GM19023 (cell line): ENCODE data around the gene ORAI2.
A peak's percentile ranks its signal among the peaks of the same experiment; 100 is the strongest.
"Not testable (repeated sequence)": the region's sequence is repeated elsewhere in the genome, so short reads cannot be mapped to it uniquely, and the experiment has no call there.

Experiments
- ATAC-seq: cut with Tn5 transposase; IDR thresholded peaks from one replicate; pipeline ENCODE4 v1.9.1; 2021; ENCODE audit warnings: mild to moderate bottlenecking, moderate library complexity; ENCODE audit not compliant: unreplicated experiment

The ORAI2 gene

DNA sequence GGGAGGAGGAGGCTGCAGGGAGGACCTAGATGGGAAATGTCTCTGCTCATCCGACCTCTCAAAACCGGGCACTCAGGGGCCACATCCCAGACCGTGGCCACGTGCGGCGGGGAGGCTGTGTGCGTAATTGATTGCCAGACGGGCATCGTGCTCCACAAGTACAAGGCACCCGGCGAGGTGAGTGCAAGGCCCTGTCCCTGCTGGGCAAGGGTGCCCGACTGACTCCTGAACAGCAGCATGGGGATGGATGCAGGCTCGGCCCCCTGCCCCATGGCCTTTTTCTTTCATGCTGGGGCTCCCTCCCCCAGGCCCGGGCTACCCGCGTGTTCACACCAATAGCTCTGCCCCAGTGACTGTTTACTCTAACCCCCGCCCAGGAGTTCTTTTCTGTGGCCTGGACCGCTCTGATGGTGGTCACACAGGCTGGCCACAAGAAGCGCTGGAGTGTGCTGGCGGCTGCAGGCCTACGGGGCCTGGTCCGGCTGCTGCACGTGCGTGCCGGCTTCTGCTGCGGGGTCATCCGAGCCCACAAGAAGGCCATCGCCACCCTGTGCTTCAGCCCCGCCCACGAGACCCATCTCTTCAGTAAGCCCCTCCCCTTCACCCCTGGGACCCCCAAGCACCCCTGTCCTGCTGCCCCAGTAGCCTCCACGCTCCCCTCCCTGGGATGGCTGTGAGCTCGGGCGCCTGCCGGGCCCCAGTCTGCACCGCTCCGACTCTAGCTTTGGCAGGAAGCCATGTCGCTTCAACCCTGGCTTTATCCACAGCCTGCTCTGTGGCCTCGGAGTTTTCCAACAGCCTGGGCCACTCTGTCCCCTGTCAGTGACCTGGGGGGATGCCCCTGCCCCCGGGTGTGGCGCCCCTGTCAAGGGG, 35.3 kb downstream of the ORAI2 start:
- ATAC-seq, result no peak

DNA sequence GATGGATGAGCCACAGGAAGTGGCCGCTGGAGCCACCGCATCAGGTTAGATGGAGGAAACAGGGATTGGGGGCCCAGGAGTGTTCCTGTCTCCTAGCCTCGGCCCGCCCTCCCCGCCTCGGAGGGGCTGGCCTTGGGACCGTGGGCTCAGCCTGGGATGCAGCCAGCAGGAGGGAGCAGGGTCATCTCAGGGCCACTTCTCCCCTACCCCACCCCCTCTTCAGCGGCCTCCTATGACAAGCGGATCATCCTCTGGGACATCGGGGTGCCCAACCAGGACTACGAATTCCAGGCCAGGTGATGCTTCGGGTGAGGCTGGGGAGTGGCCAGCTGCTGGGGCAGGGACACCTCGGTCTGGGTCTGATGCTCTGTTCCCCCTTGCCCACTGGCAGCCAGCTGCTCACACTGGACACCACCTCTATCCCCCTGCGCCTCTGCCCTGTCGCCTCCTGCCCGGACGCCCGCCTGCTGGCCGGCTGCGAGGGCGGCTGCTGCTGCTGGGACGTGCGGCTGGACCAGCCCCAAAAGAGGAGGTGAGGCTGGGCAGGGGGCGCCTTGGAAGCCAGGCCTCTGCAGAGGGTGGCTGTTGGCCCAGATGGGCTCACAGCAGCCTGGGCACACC, 36.1 kb downstream of the ORAI2 start:
- no peak for ATAC-seq

DNA sequence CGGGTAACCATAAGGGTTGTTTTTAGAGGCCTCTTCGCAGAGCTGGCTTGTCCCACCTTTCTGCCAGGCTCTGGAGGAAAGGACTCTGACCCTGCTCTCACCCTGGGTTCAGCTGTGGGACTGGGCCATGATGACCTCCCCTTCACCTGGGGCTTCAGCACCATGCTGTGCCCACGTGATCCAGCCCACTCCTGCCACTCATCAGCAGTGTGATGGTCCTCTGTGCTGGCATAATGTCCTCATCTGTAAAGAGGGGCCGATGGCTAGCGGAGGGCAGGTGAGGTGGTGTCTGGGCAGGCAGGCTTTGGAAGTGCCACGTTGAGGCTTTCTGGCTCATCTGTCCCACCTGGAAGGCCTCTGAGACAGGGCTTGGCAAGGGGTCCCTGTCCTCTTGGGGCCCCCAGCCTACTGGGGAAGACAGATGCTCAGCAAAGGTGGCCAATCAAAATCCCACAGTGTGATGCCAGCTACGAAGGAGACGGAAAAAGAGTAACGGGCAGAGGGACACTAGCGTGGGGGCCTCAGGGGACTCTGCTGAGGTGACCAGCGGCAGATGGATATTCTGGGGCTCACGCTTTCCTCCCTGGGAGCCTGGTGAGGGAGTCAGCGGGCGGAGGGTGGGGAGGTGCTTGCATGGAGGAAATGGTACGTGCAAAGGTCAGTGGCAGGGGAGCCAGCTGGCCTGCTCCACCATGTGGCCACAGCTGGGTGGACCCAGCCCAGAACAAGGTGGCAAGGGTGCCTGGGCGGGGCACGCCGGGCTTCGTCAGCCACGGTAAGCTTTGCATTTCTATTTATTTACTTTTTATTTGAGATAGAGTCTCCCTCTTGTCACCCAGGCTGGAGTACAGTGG, 36.8 kb downstream of the ORAI2 start:
- ATAC-seq, result no peak

DNA sequence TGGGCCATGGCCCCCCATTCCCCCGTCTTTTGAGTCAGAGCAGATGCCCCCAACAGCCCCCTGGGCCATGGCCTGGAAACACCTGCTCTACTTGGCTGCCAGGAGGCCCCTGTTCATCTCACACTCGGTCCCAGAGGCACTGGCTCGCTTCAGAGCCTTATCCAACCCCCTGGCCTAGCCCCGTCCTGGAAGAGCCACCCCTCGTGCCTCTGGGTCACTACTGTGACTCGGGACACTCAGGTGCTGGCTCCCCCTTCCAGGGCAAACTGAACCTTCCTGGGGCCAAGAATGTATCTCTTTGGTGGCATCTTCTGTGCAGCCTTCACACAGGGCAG, 38.4 kb downstream of the ORAI2 start:
- ATAC-seq, result no peak

DNA sequence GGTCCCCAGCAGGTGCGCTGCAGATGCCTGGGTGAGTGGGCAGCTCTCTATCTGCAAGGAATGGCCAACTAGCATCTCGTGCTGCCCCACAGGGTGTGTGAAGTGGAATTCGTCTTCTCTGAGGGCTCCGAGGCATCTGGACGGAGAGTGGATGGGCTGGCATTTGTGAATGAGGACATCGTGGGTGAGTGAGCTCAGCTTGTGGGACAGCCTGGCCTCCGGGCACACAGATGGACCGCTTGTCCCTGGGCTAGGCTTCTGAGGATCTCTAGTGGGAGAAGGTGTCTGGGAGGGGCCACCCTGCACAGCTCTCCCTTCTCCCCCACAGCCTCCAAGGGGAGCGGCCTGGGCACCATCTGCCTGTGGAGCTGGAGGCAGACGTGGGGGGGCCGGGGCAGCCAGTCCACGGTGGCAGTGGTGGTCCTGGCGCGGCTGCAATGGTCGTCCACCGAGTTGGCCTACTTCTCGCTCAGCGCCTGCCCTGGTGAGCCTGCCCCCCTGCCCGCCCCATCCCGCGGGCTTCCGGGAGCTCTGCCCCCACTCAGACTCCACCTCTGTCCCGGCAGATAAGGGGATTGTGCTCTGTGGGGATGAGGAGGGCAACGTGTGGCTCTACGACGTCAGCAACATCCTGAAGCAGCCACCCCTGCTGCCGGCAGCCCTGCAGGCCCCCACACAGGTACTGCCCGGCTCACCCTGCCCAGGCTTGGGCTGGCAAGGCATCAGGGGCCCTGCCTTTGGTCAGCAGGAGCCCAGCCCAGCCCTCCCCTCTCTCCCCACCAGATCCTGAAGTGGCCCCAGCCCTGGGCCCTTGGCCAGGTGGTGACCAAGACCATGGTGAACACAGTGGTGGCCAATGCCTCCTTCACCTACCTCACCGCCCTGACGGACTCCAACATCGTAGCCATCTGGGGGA, 39.0 kb downstream of the ORAI2 start:
- ATAC-seq, result no peak

DNA sequence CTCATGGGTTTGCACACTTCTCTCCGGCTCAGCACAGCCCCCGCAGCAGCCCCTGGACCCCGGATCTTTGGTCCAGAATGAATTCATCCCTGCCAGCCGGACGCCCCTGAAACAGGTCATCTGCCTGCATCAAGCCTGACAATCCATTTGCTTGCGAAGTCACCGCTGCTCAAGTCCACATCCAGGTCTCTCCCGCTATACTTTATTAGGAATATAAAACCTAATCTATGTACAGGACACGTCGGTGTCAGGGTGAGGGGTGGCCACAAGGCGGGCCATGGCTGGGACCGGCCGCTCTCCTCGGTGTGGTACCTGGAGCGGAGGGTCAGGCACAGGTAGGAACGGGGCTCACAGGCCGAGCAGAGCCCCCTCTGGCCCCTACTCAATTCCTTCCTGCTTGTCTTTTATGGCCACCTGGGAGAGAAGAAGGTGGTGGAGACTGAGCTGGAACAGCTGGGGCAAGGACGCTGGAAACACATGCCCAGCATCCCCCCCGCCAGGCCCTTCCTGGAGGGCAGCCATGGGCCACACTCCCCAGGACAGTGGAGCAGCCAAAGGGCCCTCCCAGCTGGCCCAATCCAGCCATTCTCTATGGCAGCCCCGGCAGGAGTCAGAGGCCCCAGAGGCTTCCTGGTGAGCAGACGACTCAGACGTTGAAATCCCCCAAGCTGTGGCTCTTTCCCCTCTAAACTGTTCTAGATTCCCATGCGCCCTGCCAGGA, 40.1 kb downstream of the ORAI2 start:
- no peak for ATAC-seq

DNA sequence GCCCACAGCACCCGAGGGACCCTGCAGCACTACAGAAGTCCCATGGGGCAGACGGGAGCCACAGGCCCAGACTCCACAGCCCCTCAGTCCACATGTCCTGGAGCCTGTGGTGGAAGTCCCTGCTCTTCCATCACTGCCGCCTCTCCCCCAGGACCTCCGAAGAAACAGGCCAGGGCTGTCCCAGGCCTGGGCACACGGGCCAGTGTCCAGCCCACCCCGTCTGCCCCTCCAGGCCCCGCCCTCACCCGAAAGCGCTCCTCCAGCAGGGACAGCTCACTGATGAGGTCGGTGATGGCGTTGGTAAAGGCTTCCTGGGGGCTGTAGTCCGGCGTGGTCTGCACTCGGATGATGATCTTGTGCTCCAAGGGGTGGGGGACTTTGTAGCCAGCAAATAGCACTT, 40.7 kb downstream of the ORAI2 start:
- not testable (repeated sequence) for ATAC-seq

DNA sequence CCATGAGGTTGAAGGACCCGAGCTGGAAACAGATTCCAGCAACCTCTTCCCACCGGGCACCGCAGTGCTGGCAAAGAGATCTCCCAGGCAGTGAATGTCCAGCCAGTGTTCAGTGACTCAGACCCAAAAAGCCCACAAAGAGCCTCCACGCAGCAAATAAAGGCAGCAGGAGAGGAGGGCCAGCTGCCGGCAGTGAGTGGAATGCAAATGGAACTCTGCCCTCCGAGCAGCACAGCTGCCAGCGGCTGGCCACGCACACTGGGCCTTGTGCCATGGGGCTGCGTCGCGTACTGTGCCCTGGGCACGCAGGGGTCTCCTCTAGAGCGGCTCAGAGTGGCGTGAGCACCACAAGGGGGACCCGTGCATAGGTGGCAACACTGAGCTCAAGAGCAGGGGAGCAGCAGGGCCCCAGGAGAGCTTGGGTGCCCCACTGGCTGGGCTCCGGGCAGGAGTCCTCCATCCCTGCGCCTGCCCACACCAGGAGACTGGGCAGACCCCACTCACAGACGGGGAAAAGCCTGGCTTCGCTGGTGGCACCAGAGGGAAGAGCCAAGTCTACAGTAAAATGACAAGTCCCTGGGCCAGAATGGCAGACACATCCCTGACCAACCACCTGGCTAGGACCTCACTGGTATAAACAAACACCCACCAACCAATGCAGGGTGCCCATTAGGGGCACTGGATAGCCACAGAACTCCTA, 41.5 kb downstream of the ORAI2 start:
- ATAC-seq, result not testable (repeated sequence)

DNA sequence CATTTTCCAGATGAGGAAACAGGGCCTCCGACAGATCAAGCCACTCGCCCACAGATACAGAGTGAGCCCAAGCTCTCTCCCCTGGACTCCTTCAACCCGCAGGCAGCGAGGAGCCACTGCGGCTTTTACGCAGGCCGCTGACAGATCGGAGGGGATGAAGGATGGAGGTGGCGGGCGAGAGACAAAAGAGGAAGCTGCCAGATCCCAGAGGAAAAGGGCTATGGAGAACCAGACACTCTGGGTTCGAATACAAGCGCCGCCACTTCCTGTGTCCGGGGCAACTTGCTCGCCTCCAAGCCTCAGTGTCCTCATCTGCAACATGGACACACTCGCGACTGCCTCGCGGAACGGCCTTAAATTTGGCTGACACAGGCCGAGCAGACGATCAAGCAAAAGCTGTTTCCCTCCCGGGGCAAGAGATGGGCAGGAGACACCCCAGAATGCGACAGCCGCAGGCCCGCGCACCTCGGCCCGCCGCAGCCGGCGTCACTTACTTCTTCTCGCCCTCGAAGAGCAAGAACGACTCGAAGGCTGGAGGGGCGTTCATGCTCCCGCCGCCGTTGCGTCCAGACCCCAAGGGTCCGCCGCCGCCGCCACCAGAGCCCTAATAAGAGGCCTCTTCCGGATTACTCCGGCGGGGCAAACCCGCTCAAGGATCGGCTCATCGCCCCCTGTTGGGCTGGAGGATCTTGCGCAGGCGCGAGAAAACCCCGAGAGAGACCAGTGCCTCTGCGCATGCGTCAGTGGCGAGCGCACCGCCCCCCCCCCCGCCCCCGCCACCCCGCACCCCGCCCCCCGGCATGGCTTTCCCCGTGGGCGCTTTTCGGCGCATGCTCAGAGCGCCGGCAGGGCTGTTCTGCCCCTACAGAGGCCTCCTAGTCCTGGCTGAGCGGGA, 45.2 kb downstream of the ORAI2 start, which contains the start of gene POLR2J:
POLR2J (minus strand) TSS at position 609 of the 895 bp plus-strand sequence; CDS start at position 547, 62 bp downstream.
- ATAC-seq, result peak; percentile 81

DNA sequence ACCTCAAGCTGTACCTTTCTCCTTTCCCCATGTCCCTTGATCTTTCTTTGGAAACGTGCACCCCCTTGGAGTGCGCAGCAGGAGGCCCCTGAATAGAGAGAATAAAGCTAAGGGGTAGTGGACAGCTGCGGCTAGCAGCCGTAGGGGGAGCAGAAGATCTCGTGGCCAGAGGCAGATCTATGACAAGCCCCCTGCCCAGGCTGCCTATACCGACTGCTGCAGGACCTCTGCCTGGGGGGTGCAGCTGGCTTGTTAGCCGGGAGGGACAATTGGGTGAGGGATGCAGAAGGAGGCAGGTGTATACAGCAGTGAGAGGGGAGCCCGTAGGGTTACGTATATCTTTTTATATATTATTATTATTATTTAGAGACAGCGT, 45.8 kb downstream of the ORAI2 start:
- peak; percentile 24 for ATAC-seq

DNA sequence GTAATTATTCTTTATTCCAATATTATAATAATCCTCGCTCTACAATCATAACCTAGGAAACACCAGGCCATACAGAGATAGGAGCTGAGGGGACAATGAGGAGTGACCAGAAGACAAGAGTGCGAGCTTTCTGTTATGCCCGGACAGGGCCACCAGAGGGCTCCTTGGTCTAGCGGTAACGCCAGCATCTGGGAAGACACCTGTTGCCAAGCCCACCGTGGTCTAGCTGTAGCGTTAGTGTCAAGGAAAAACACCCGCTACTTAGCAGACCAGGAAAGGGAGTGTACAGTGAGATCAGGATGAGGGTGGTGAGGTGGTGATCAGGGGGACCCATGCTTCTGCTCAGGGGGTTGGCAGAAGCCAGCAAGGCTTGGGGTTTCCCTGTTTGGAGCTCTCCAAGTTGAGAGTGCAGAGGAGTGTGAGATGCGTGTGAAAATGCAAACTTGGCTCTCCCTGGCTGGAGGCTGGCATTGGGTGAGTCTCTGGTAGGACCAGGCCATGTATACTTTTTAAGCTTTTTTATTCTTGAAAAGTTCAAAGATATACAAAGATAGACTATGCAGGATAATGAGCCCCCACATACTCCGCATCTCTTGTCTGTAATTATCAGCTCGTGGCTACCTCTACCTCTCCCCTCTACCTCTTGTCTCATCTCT, 46.7 kb downstream of the ORAI2 start:
- ATAC-seq, result not testable (repeated sequence)

DNA sequence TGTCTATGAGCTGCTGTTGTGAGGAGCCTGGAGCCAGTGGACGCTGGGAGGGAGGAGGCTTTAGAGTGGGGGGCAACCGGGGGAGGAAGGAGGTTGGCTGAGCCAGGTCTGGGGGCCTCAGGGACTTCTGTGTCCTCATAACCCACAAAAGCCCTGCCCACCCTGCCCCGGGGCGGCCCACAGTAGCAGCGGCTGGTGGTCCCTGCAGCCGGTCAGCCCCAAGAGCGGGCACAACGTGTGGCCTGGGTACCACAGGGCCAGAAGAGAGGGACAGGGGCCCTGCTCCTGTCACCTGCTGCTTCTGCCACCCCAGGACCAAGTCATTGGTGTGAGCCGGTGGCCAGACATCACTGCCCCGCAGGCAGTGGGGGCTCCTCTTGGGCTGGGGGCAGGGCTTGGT, 48.6 kb downstream of the ORAI2 start:
- ATAC-seq, result not testable (repeated sequence)

DNA sequence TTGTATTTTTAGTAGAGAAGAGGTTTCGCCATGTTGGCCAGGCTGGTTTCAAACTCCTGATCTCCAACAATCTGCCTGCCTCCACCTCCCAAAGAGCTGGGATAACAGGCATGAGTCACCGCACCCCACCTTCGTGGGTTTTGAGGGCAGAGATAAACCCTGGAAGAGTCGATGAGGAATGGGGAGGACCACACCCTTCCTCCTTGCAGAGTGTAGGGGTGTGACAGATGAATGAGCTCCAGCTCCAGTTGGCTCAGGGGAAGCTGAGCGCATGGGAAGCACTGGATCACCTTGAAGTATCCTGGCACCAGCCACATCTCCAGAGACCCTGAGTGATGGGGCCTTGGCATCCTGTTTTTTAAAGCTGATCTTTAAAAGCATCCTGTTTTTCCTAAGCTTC, 50.9 kb downstream of the ORAI2 start:
- ATAC-seq, result not testable (repeated sequence)

DNA sequence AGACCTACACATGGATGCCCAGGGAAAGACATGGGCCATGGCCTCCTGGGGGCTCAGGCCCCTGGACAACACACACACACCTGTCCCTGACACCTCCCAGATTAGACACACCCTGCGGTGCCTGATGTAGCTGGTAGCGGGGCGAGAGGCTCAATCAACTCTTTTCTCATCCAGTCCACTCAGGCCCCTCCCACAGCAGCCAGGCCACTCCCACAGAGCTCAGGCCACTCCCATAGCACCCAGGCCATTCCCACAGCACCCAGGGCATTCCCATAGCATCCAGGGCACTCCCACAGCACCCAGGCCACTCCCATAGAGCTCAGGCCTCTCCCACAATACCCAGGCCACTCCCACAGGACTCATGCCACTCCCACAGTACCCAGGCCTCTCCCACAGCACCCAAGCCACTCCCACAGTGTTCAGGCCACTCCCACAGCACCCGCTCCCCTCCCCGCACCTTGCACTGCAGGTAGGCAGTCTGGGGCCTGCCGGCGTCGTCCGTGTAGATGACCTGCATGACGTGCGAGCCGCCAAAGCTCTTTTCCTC, 57.2 kb downstream of the ORAI2 start:
- peak; percentile 51 for ATAC-seq

DNA sequence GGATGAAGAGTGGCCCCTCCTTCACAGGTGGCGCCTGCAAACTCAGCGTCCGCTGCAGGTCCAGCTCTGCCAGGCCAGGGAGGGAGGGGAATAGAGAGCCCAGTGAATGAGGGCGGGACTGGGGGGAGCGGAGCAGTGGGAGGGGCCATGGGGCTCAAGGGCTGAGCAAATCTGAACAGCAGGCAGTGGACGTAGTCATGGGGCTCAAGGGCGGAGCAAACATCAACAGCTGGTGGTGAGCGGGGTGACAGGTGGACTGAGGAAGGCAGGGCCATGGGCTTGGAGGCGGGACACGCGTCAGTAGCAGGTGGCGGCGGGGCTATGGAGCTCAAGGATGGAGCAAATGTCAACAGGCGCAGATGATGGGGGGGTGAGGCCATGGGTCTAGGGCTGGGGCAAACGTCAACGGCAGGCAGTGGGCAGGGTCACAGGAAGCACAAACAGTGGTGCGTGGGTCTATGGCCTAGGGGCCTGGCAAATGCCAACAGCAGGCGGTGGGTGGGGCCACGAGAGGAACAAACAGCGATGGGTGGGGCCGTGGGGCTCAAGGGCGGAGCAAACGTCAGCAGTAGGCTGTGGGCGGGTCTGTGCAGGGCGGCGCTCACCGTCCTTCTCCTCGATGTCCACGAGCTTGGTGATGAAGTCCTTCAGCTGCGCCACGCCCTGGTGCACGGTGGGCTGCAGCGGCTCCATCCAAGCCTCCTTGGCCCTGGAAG, 60.0 kb downstream of the ORAI2 start:
- peak; percentile 38 for ATAC-seq

DNA sequence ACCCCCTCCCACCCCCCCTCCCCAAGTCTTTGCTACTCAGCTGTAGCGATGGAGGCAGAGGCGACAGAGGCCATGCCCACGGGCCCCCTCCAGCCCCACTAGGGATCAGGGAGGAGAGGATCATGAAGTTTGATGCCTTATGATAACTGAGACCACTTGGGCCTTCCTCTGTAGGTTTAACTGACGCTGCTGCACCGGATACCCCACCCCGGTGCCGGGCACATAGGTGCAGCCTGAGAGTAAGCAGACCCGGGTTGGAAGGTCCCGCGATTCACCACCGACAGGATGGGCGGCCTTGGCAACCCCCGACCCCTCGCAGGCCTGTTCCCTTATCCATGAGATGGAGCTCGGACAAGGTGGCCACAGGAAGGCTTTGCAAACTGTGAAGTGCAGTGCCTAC, 60.7 kb downstream of the ORAI2 start:
- ATAC-seq, result not testable (repeated sequence)
